GM21390 (cell line): ENCODE results near the gene TRIP4.
A peak's percentile ranks its signal among the peaks of the same experiment; 100 is the strongest.

Experiments
- ATAC-seq: cut with Tn5 transposase; IDR thresholded peaks from one replicate; pipeline ENCODE4 v1.9.1; 2021; ENCODE audit not compliant: unreplicated experiment

Gene TRIP4

DNA sequence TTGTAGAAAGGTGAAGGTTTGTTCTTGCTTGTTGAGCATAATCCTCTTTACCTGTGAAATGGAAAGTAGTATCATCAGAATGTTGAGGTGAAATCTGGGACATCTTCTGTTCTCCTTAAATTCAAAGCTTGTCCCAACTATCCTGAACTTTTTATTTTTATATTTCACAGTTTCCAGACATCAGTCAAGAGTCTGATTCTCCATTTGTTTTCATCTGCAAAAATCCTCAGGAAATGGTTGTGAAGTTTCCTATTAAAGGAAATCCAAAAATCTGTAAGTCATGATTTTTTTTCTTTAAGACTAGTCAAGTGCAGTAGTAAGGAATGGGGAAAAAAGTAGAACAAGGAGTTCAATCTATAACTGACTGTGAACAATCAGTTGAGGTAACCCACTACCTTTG, 57.2 kb downstream of the TRIP4 start:
- no peak for ATAC-seq

DNA sequence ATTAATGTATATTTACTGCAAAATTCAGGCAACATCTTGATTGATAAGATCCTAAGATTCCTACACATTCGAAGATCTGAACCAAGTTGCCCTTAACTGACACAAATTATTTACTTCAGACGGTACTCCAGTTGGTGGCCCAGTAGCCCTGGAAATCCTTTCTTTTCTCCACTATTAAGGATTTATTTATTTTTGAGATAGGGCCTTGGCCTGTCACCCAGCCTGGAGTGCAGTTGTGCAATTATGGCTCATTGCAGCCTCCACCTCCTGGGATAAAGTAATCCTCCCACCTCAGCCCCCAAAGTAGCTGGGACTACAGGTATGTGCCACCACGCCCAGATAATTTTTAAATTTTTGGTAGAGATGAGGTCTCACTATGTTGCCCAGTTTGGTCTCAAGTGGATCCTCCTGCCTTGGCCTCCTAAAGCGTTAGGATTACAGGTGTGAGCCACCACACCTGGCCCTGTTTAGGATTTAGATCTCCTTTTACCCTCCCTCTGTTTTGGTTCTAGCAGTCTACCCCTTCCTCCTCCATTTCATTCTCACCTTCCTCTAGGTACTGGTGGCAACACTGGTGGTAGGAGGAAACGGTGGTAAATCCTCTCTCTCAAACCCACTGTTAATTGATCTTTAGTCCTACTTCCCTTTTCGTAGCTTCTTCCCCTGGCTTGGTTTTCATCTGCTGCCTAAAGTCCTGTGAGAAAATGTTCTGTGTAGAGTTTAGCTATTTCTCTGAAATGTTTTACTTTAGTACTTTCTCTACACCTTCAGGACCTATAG, 60.1 kb downstream of the TRIP4 start:
- ATAC-seq, result no peak

DNA sequence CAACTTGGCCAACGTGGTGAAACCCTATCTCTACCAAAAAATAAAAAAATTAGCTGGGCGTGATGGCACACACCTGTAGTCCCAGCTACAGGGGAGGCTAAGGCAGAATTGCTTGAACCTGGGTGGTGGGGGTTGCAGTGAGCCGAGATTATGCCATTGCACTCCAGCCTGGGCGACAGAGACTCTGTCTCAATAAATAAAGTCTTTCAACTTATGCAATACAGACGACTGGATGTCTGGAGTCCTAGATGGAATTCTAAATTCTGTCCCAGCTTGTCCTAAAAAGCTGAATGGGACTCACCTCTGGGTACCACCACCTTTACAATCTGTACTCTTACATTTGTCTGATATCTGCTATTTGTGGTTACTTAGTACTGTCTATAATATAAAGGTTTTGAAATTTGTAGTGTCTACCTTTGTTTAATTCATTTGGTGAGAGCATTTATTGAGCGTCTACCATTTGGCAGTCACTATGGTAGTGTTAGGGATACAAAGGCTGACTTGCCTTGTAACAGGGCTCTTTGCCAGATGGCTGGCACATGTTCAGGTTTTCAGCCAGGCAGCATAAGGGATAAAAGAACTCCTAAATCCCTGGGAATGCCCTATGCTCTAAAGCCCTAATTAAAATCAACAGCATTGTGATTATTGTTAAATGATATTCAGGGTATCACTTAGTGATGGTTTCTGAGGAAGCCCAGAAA, 65.5 kb downstream of the TRIP4 start:
- ATAC-seq, result no peak

DNA sequence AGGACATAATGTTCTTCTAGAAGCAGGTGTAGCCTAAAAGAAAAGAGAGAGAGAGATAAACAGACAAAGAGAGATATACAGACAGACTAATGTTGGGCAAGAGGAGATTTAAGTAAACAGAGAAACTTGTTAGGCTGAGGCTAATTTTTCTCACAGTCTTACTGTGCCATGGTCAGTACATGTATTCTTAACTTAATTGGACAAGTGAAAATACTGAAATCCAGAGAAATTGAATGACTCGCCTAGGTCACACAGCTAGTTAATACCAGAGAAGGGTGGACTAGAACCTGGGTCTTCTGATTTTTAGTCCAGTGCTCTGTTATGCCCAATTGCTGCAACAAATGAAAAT, 66.0 kb downstream of the TRIP4 start:
- no peak for ATAC-seq

DNA sequence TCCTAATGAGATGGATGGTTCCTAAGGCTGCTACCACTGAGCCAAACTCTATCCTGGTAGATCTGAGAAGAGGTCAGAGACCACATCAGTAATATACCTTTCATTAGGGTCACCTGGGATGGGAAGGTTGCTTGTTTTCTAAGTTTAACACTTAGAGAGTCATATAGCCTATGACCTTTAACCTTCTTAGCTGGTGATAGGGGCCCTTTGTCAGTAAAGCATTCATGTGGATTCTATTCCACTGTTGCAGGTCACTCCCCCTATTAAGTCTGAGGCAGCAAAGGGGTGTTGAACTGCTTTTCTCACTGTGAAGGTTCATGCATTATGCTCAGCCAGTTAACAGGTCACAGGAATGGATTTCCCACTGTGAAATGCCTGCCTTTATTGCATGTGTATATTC, 66.6 kb downstream of the TRIP4 start:
- no peak for ATAC-seq

DNA sequence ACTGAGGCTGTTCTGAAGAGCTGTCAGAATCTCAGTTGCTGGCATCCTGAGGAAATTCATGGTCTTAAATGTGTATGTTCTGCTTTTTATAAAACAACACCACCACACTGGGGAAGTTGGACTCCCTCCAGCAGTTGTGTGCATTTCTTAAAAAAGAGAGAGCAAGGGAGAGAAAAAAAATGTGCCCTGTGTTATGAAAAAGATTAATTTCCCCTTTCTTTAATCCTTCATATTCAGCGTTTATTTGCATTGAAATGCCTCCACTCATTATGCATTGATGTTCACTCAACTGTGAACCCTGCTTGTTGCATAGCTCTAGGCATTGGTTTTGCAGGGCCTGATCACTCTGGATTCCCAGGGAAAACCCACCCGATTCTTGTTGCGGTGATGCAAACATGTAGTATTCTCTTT, 68.3 kb downstream of the TRIP4 start:
- no peak for ATAC-seq

DNA sequence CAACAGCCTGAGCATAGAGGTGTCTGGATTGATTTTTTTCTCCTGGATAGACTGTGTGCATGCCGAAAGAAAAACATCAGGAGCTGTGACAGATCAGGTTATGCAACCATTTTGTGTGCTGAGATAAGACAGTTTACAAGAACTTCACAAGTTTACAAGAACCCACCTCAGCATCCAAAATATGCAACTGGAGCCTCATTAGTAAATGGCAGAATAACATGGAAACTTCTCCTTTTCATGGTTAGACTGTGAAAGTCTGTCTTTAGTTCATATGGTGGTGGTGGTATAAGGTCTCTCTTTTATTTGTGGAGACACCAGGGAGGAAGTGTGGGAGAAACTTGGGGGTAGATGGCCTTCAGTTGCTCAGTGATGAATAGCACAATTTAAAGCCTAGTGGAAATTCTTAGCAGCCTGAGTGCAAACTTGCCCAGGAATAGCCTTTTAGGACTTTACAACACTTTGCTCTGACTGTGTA, 69.0 kb downstream of the TRIP4 start:
- ATAC-seq, result no peak

DNA sequence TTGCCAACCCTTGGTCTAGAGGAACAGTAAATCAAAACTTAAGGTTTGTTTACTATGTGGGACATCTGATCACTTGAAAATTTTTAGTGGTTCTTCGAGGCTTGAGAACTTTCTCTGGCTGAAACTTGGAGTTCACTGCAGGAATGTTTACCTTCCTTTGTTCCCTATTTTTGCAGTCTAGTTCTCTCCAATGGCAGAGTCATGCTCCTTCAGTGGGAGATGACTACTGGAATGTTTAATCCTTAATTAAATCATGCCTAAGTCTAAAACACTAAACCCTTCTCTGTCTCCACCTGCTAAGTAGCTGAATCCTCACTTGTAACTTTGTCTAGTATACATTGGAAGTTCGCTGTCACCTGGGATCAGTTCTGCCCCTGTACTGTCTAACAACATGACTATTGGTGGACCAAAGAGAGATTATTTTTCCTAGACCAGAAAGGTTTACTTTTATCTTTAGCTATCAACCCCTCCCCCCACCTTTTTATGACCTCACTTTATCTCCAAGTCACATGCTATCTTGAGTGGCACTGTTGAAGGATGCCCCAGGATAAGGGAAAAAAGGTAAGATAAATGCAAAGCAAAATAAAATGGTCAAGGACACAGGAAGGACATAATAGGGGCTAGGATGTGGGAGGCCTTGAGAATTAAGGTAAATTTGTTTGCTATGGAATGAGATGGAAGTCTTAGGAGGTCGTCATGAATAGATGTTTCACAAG, 71.6 kb downstream of the TRIP4 start:
- ATAC-seq, result no peak

DNA sequence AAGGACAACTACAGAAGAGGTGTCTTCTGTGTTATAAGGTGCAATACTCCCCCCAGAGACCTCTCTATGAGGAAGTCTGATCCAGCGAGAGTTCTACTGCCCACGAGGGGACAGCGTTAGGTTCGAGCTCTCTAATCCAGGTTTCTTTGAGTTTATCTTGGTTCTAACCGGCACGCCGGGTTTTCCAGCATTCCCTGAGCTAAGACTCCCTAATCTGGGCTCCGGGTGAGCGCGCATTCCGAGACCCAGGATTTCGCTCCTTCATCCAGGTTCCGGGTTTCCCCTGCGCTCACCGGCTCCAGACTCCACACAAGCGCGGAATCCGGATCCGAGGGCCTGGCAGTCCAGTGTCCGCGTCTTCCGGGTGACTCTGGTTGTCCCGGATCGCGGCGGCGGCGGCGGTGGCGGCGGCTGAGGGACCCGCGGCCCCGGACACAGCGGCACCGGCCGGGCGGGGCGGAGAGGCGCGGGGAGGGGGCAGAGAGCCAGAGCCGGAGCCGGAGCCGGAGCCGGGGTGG, 72.6 kb downstream of the TRIP4 start, which contains the start of gene ZNF609:
ZNF609 (plus strand) TSS at position 373 of the 518 bp plus-strand sequence. CDS start 38,842 bp downstream, outside the sequence.
- peak; percentile 42 for ATAC-seq

DNA sequence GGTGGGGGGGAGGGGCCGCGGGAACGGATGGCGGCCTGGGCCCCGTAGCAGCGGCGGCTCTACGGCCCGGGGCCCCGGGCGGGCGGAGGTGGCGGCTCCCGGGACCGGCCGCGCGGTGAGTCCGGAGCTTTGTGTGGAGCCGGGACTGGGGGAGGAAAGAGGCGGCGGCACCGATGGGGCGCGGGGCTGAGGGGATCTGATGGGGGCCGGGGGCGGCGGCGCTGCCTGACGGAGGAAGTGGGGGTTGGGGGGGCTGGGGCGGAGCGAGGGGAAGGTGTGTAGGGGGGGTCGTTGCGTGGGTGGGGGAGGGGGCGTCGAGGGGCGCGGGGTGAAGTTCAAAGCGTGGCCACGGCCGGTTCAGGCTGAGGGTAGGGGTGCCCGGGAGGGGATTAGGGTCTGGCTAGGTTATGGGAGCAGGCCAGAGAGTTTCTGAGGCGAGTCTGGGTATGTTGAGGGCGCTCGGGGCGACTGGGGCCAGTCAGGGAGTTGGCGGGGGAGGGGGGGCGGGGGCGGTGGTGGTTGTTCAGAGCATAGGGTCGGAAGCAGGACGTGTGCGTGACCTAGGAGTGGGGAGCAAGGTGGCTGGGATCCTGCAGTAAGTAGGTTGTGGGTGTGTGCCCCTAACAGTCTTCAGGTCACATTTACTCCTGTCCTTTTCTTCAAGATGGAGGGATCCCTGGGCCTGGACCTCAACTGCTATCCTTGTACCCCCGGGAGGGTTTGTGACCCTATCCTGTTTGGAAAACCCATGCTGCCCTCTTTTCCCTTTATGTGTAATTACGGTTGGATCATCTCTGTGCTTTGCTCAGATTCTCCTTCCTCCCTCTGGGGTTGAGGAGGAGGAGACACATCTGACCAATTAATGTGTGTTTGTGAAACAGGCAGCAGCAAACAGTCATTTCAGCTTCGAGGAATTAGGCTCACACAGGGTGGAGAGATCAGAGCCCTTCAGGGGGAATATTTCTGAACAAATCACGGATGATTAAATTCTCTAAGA, 73.4 kb downstream of the TRIP4 start:
- peak; percentile 42 for ATAC-seq

DNA sequence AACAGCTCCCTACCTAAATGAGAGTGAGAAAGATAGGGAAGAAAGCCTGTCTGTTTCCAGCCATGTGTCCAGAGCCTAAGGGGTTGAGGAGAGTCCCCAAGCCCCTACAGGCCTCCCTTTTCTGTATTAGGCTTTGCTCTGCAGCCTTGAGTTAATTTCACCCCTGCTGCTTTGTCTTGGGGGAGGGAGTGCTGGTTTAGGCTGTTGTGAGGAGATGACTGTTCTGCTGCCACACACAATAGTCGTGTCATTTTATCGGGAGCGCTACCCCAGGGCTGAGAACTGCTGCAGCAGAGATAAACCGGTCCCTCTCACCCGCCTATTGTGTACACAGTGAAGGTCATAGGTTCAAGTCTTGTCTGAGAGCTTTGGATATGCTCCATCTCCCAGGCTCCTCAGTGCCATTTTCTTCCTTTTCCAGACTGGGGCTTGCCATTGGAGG, 74.1 kb downstream of the TRIP4 start:
- no peak for ATAC-seq

DNA sequence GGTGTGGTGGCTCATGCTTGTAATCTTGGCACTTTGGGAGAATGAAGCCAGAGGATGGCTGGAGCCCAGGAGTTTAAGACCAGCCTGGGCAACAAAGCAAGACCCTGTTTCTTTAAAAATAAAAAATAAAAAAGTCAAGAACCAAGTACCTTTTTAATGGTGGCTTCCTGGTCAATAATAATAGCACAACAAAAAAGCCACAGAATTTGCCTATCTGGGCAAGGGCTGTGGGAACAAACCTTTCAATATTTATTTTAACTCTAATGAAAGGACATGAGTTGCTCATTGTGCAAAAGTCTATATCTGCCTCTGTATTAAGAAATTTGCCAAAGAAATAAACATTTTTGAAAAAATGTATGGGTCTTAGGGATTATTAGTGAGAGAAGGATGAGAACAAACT, 74.9 kb downstream of the TRIP4 start:
- ATAC-seq, result no peak

DNA sequence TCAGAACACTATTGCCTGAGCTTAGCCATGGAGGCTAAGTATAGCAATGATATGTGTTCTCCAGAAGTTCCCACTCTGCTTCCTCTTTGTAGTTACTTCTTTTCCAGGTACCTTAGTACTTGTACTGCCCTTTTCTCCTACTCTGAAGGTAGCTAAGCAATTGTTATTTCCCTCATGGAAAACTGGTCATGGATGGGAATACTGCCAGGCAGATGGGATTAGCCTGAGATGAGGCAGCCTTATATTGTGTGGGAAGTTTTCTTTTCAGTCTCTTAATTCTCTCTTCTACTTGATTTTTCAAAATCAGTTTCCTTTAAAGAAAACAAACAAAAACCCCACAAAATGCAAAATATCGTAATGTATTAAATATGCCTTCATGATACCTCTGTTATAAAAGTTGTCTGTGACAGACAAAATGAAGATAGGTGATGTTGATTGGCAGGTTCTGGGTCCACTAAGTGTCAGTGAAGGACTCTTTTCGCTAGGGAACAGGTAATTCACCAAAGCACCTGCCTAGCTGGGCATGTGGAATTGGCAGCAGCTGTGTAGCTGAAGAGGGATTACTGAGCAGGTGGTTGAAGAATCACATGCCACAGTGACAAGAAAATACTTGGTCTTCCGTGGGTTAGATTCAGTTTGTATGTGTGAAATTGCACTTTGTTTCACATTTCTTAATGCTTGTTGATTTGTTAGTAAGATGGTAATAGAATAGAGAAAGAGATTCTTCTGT, 76.8 kb downstream of the TRIP4 start:
- ATAC-seq, result no peak

DNA sequence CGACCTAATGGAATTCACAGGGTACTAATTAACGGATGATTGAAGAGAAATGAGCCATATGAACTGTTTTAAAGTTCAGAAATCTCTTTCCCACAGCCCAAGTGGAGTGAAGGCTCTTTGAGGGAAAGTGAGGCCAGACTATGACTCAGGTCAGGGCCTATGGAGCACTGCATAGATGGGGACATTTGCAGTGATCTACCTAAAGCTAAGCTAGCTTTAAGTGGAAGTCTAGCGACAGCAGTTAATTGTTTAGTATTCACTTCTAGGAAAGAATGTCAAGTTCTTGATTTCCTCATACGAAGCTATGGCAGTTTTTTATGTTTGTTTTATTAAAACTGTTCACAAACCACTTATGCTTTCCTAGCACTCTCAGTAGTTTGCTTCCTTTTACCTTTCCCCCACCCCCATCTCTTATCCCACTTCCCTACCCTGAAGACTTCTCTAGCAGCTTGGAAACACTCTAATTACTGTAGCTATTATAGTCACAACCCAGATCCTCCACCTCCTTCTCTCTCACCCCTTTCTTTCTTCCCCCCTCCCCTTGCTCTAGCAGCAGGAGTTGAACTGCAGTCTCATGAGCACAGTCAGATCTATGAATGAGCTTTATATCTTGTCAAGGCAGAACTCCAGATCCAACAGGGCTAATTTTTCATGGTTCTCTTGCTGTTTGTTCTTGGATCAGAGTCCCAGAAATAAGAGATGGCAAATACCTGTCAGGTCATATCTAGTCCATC, 78.9 kb downstream of the TRIP4 start:
- ATAC-seq, result no peak

DNA sequence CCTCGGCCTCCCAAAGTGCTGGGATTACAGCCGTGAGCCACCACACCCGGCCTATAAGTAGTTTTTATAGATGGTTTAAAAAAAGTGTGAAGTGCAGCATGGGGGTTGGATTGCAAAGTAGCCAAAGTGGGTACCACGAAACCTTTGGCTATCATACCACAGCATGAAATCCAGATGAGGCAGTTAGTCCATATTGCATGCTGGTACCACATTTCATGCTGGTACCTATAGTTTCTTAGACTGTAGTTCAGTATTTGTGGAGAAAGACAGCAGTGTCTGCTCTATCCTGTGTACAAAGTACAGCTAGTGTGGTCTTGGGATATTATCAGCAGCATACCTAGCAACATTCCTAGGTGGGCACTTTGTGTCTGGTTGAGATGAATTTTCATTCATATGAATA, 84.5 kb downstream of the TRIP4 start:
- ATAC-seq, result no peak

DNA sequence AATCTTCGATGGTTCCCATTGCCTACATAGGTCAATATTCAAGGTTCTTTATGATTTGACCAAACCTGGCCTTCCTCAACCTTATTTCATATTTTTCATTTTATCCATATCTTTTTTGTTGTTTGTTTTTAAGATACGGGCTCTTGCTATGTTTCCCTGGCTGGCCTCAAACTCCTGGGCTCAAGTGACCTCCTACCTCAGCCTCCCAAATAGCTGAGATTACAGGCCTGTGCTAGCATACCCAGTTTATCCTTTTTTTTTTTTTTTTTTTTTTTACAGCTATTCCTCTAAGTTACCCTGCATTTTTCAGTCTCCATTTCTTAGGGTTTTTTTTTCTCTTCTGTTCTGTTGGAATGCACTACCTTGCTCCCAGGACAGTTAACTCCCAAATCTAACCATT, 87.2 kb downstream of the TRIP4 start:
- no peak for ATAC-seq

DNA sequence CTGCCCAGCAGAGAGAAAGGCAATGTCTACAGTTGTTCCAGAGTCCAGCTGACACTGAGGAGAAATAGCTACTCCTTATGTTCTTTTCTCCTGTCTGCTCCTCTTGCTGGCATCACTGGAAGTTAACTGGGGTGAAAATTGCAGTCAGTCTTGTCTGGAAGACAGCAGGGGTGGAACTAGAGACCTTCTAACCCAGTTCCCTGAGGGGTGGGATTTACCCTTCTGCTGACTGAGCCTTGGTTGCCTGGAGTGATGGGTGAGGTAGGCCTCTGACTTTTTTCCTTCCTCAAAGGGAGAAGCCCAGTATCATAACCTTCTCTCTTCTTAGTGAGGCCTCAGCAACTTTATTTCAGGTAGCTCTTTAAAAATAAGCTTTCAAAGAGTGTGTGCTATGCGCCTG, 88.9 kb downstream of the TRIP4 start:
- ATAC-seq, result no peak

DNA sequence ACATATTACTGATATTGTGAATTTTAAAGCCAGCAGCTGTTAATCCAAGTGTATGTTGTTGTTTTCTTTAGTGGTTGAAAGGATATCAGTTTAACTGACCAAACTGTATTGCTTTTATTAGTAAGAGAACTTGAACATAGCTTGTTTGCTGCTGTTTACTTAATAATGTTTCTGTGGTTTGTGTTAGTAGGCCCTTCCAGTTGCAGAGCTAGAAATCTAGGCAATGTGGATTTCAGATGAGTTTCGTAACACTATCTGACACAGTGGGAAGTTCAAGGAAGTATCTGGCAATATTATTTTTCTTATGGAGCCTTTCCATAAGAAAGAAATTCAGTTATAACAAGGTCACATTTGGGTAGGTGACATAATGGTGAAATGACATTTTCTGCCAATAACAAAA, 91.2 kb downstream of the TRIP4 start:
- no peak for ATAC-seq

DNA sequence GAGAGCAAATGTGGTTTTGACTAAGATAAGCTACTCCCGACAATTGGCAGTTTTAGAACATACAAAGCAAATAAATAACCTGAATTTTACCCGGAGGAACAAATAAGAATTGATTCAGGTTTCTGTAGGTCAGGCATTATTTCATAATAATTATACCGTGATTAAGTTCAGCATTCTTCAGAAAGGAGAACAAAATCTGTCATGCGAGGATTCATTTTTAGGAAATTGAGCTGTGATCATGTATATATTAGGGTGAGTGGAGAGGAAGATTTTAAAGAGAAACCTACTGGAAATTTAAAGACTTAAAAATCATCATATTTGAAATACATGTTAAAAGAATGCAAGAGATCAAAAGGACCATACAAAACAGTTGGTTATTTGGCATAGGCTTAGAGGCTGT, 93.3 kb downstream of the TRIP4 start:
- no peak for ATAC-seq
